NCI-H1092 treated with DMSO at 0.1 percent for 48 hours (cell line): ENCODE results near the gene GARIN5A.
A peak's percentile ranks its signal among the peaks of the same experiment; 100 is the strongest.

Source experiments
- DNase-seq: peaks from one replicate; lab custom pipeline; 2025; lab: John Stamatoyannopoulos, UW

Gene GARIN5A

GRCh38 chr19:50433201-50434180 lies 43.2 kb downstream of the GARIN5A start:
- no peak for DNase-seq

- no peak for DNase-seq
Observed at GRCh38 chr19:50432221-50433028, 44.2 kb downstream of the GARIN5A start, which contains the start of gene MYBPC2. Gene MYBPC2 (plus strand): TSS chr19:50432892. CDS start chr19:50432954, 62 bp downstream.

- peak; percentile 55 for DNase-seq
Observed at GRCh38 chr19:50431343-50432220, 45.1 kb downstream of the GARIN5A start.

GRCh38 chr19:50430888-50431342 lies 45.7 kb downstream of the GARIN5A start:
- no peak for DNase-seq

GRCh38 chr19:50428772-50429463 lies 47.7 kb downstream of the GARIN5A start:
- DNase-seq: no peak

- no peak for DNase-seq
Observed at GRCh38 chr19:50427997-50428425, 48.6 kb downstream of the GARIN5A start.

GRCh38 chr19:50427318-50427925 lies 49.2 kb downstream of the GARIN5A start:
- DNase-seq: no peak

- no peak for DNase-seq
Observed at GRCh38 chr19:50425581-50425980, 51.1 kb downstream of the GARIN5A start.

GRCh38 chr19:50423279-50424113 lies 53.2 kb downstream of the GARIN5A start:
- DNase-seq: no peak

- DNase-seq: no peak
Observed at GRCh38 chr19:50422397-50423278, 54.0 kb downstream of the GARIN5A start.

- no peak for DNase-seq
Observed at GRCh38 chr19:50420808-50421207, 55.8 kb downstream of the GARIN5A start.

- no peak for DNase-seq
Observed at GRCh38 chr19:50420127-50420526, 56.5 kb downstream of the GARIN5A start.

- no peak for DNase-seq
Observed at GRCh38 chr19:50419580-50420035, 57.0 kb downstream of the GARIN5A start.

- DNase-seq: no peak
Observed at GRCh38 chr19:50419022-50419579, 57.5 kb downstream of the GARIN5A start.

GRCh38 chr19:50418176-50419021 lies 58.2 kb downstream of the GARIN5A start, which contains the start of gene SPIB:
Gene SPIB (plus strand): TSS chr19:50418938. CDS start chr19:50418963, 25 bp downstream.
- DNase-seq: no peak

- DNase-seq: no peak
Observed at GRCh38 chr19:50417111-50418081, 59.3 kb downstream of the GARIN5A start.
